ENCODE data around the gene DCHS1.
"Not testable (repeated sequence)": the region's sequence is repeated elsewhere in the genome, so short reads cannot be mapped to it uniquely, and the experiment has no call there.

The DCHS1 gene, protein sequence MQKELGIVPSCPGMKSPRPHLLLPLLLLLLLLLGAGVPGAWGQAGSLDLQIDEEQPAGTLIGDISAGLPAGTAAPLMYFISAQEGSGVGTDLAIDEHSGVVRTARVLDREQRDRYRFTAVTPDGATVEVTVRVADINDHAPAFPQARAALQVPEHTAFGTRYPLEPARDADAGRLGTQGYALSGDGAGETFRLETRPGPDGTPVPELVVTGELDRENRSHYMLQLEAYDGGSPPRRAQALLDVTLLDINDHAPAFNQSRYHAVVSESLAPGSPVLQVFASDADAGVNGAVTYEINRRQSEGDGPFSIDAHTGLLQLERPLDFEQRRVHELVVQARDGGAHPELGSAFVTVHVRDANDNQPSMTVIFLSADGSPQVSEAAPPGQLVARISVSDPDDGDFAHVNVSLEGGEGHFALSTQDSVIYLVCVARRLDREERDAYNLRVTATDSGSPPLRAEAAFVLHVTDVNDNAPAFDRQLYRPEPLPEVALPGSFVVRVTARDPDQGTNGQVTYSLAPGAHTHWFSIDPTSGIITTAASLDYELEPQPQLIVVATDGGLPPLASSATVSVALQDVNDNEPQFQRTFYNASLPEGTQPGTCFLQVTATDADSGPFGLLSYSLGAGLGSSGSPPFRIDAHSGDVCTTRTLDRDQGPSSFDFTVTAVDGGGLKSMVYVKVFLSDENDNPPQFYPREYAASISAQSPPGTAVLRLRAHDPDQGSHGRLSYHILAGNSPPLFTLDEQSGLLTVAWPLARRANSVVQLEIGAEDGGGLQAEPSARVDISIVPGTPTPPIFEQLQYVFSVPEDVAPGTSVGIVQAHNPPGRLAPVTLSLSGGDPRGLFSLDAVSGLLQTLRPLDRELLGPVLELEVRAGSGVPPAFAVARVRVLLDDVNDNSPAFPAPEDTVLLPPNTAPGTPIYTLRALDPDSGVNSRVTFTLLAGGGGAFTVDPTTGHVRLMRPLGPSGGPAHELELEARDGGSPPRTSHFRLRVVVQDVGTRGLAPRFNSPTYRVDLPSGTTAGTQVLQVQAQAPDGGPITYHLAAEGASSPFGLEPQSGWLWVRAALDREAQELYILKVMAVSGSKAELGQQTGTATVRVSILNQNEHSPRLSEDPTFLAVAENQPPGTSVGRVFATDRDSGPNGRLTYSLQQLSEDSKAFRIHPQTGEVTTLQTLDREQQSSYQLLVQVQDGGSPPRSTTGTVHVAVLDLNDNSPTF (N-terminal part only)

DNA sequence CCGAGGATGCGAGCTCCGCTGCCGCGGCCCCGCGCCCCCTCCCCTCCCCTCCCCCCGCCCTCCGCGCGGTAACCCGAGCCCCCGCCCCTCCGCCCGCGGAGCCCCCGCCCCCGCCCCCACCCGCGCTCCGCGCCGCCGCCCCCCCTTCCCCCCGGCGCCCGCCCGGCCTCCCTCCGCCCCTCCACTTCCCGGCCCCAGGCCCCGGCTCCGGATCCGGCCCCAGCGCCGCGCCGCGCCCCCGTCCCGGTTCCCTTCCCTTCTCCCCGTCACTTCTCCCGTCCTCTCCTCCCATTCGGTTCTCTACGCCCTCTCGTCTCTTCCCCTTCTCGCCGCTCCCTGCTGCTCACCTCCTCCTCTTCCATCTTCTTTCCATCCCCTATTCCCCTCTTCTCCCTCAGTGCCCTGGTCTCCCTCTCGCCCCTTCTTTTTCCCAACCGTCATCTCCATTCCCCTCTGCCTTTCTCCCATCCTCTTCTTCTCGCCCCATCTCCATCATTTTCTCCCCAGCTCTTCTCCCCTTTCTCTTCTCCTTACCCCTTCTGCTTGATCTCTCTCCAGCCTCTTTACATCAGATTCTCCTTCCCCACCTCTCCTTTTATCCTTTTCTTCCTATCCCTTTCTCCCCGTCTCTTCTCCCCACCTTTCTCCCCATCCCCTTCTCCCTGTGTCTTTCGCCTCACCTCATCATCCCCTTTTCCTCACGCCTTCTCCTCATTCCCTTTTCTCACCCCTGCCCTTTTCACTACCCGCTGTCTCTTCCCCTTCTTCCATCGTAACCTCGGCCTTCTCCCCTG is at the start of gene DCHS1:
Gene DCHS1 (minus strand): TSS at position 20 of the 794 bp plus-strand sequence. CDS start 14,196 bp downstream, outside the sequence.
- DNase-seq (ENCODE audit: low spot score), result no peak

- DNase-seq (ENCODE audit: low spot score), result peak; percentile 32
These were observed 47.8 kb upstream of the DCHS1 start for GRCh38 chr11:6703247-6704063.

DNA sequence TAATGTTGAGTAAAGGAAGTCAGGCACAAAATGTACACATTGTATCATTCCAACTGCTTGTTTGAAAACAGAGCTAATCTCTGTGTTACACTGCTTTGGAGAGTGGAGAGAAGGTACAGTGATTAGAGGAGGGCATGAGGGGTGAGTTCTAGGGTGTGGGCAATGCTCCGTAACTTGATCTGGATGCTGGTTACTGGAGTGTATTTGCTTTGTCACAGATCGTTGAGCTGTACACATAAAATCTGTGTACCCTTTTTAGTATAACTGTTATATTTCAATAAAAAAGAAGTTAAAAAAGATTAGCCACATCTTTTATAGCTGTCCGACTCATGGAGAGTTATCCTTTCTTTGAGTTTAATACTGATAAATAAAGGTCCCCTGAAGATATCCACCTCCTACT is 46.3 kb upstream of the DCHS1 start:
- DNase-seq (ENCODE audit: low spot score), result not testable (repeated sequence)

DNA sequence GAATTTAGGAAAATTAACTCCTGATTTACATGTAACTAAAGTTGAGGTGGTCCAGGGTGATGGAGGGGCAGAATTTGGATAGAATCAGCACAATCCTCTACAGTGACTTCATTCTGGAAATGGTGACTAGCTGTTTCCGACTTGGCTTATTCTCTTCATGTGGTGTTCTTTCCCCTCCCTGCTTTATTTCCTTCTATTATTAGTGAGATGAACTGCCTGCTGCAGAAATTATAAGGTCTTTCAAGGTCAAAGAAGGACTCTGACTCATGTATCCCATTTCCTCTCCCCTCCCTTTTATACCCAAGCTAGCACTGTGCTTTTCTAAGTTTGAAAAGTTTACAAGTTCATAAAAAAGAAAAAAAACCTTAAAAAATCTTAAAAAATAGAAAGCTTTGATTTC is 39.8 kb upstream of the DCHS1 start:
- no peak for DNase-seq (ENCODE audit: low spot score)

DNA sequence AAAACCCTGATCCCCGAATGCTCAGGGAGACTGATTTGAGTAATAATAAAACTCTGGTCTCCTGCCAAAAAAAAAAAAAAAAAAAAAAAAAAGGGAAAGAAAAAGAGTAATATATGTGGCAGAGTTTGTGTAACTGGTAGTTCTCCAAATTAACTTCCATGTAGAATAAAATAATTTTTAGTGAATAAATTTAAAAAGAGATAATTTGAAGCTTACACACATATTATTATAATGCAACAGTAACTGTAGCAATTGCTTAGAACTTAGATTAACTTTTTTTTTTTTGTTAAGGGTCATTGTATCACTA is 38.6 kb upstream of the DCHS1 start:
- no peak for DNase-seq (ENCODE audit: low spot score)

DNA sequence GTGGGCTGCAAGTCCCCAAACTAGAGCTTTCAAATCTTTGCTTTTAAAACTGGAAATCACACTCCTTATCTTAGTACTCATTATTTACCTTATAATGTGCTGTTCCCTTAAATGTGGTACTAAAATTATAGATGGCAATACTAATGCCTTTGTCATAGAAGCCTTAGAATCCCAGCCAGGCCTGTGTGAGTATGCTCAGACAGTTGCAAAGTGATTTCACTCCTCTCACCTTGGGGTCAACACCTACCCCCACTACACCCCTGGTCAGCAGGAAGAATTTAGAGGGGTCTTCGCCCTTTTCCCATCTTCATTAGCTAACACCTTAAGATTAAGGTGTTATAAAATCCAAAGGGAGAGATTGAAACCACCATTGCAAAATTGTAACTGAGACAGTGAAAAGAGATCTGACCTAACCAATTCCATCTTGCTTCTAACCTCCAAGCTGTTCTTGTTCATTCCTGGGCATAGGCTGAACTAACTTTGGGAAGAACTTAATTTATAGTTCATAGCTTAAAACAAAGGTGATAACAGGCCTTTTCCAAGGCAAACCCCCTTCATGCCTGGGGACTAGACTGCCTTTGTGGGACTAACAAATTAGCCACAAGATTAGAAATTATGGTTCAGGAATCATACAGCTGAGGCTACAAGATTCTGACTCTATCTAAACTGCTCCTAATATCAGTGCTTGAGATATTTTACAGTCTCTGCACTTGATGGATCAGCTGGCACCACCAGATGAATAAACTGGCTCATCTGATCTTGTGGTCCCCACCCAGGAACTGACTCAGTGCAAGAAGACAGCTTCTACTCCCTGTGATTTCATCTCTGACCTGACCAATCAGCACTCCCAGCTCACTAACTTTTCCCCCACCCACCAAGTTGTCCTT is 38.0 kb upstream of the DCHS1 start:
- DNase-seq (ENCODE audit: low spot score), result no peak

- DNase-seq (ENCODE audit: low spot score), result no peak
These were observed 36.5 kb upstream of the DCHS1 start for GRCh38 chr11:6692128-6692527.

- DNase-seq (ENCODE audit: low spot score), result not testable (repeated sequence)
These were observed 35.0 kb upstream of the DCHS1 start for GRCh38 chr11:6690431-6691132.

GRCh38 chr11:6687876-6688275 is 32.3 kb upstream of the DCHS1 start:
- no peak for DNase-seq (ENCODE audit: low spot score)

- no peak for DNase-seq (ENCODE audit: low spot score)
These were observed 30.4 kb upstream of the DCHS1 start for GRCh38 chr11:6686006-6686405.

DNA sequence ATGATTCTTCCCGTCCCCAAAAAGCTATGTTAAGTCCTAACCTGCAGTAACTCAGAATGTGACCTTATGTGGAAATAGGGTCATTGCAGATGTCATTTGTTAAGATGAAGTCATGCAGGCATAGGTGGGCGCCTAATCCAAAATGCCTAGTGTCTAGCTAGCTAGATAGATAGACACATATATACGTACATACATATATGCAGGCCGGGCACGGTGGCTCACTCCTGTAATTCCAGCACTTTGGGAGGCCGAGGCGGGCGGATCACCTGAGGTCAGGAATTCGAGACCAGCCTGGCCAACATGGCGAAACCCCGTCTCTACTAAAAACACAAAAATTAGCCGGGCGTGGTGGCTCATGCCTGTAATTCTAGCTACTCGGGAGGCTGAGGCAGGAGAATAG is 28.5 kb upstream of the DCHS1 start:
- DNase-seq (ENCODE audit: low spot score), result not testable (repeated sequence)

DNA sequence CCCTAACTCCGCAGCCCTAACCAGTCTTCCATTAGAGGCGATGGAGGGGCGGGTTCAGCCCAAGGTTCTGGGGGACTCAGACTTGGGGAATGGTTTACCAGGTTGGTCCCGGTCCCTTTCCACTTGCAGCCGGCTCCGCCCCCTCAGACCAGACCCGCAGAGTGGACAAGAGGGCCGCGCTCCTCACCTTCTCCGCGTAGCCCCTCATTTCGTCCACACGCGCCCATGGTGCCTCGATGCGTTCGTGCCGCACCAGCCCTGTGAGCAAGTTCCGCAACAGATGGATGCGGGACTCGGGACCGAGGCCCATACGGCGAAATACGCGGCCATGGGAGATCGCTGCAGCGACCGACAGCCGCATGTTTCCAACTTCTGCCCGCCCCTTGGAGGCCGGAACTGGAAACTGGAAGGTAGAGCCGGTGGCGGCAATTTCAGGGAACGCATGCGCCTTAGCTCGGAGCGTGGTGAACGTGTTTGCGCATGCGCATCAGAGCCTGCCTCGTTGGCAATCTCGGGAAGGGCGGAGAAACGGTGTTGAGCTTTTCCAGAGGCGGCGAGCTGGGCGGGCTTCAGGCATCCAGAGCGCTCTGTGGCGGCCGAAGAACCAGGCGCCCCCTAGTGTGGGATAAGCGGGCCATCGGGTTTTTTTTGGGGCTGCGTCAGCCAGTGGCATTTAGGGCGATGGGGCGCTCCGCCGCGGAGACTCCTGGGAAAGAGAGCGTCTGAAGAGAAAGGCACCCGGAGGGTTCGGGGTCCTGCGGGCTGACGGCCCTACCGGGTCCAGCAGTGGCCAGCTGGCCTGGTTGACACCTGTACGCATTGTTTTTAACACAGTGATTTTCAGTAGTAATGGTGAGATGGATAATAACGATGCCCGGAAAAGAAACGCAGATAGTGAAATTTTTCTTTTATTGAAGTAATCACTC is 27.6 kb upstream of the DCHS1 start, which contains the start of gene MRPL17:
Gene MRPL17 (minus strand): TSS at position 405 of the 926 bp plus-strand sequence. CDS start 44 bp downstream, at position 361.
- DNase-seq (ENCODE audit: low spot score), result peak; percentile 79

- no peak for DNase-seq (ENCODE audit: low spot score)
These were observed 27.0 kb upstream of the DCHS1 start for GRCh38 chr11:6682591-6682935.

GRCh38 chr11:6681949-6682348 is 26.3 kb upstream of the DCHS1 start:
- no peak for DNase-seq (ENCODE audit: low spot score)

DNA sequence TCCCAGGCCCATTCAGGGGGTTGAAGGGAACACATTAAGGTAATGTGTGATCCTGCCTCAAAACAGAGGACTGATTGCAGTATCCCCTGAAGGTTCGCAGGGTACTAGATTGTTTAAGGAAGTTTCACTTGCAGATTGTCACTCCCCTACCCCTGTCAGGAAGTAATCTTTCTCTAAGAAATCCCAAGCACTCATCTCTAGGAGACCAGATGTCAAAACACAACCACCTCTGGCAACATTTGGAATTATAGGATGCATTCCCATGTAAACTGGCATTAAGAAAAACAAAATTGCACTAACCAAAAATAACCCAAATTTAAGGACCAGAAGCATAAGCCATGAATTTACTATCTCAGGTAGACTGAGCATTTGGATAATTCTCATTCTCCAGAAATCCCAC is 25.9 kb upstream of the DCHS1 start:
- DNase-seq (ENCODE audit: low spot score), result no peak

GRCh38 chr11:6677018-6677417 is 21.4 kb upstream of the DCHS1 start:
- DNase-seq (ENCODE audit: low spot score), result no peak

DNA sequence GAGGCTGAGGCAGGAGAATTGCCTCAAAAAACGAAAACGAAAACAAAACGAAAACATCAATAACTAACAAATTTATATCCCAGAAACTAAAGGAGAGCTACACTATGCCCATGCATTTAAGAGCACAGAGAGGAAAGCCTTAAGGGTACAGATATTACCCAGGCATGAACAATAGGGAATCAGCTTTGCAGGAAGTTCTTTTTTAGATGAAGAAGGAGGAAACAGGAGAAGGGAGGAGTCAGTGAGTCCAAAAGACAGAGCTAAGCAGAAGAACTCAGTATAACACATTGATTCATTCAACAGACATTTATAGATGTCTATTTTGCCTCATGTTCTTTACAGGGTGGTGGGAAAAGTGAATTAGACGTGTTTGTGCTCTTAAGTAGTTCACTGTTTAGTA is 19.3 kb upstream of the DCHS1 start:
- DNase-seq (ENCODE audit: low spot score), result no peak

DNA sequence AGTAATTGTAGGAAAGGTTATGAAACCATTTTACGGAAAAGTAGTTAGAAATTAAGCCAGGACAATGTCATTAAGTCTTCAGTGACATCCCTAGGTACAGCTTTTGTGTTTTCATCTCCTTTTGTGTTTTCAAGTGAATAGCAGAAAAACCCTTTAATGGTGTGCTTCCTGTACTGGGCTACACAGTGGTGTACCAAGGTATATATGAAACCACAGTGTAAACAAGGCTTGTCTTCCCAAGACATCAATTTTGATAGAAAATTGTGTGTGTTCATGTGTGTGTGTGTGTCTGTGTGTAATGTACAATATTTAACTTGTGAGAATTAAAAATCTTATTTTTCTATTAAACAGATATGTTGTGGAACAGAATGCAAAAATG is 18.6 kb upstream of the DCHS1 start:
- no peak for DNase-seq (ENCODE audit: low spot score)

Measured in HuH-7.5 (cell line).